Fibroblast of lung (primary cell): Measurements from ENCODE around the gene EIF1B.

ENCODE experiments used
- EZH2 ChIP-seq: IDR thresholded peaks from 2 replicates; pipeline ENCODE4 v1.5.1; 2012; ENCODE audit warnings: low read length, control low read depth, mild to moderate bottlenecking; ENCODE audit errors: missing control alignments
- TF ChIP-seq, protein P1 (sequence below), 2 donors: IDR thresholded peaks in 1 of 2; conservative IDR thresholded peaks in 1 of 2; 1 replicate in 1 of 2; 2 replicates in 1 of 2; pipeline ENCODE4 v1.5.1; 2011 to 2012; ENCODE audit warnings: low read length in 2 of 2, control low read depth in 1 of 2, inconsistent platforms in 1 of 2, low read depth in 1 of 2, mild to moderate bottlenecking in 1 of 2

DNA sequence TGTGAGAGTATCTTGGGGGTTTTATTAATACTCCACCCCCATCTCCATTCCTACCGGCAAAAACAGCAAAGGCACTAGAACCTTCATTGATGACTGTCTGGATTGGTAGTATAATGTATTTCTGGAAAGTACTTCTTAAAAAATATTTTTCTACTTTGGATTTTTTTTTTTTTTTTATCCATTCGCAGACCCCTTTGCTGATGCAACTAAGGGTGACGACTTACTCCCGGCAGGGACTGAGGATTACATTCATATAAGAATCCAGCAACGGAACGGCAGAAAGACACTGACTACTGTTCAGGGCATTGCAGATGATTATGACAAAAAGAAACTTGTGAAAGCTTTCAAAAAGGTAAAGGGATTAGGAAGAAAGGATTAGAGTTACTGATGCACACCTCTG lies 1.2 kb downstream of the EIF1B start:
- TF ChIP-seq, protein P1, sequence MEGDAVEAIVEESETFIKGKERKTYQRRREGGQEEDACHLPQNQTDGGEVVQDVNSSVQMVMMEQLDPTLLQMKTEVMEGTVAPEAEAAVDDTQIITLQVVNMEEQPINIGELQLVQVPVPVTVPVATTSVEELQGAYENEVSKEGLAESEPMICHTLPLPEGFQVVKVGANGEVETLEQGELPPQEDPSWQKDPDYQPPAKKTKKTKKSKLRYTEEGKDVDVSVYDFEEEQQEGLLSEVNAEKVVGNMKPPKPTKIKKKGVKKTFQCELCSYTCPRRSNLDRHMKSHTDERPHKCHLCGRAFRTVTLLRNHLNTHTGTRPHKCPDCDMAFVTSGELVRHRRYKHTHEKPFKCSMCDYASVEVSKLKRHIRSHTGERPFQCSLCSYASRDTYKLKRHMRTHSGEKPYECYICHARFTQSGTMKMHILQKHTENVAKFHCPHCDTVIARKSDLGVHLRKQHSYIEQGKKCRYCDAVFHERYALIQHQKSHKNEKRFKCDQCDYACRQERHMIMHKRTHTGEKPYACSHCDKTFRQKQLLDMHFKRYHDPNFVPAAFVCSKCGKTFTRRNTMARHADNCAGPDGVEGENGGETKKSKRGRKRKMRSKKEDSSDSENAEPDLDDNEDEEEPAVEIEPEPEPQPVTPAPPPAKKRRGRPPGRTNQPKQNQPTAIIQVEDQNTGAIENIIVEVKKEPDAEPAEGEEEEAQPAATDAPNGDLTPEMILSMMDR (conservative IDR thresholded peaks at IDR 0.05 in 1 of 2, IDR thresholded peaks at IDR 0.05 in 1 of 2; ENCODE audit: low read depth in 1 of 2, low read length in 2 of 2) = no peak
- no peak for TF ChIP-seq EZH2
